ENCODE results near the gene OTULIN. TPM values are rescaled to one million over a fixed set of nuclear protein-coding genes. Genes with fewer than 3 reads are reported as not detected.

Gene OTULIN
- total and polyA plus RNA-seq, 4 donors: 8.6 to 60.4 (median 30.6) TPM

GRCh38 chr5:14696057-14696456 is 31.5 kb downstream of the OTULIN start:
- WGBS, 2 donors: 37 to 40% methylated on average over 1 of the region's 1 CpG
- no peak for ATAC-seq (ENCODE audit: low FRiP score)
- intact Hi-C loops (cut with DNase I): no loop called here

GRCh38 chr5:14696851-14697250 is 32.3 kb downstream of the OTULIN start:
- no peak for ATAC-seq (ENCODE audit: low FRiP score)

More at GRCh38 chr5:14696057-14696456, 31.5 kb downstream of the OTULIN start:
- H3K36me3 ChIP-seq (ENCODE audit: control insufficient read depth in 1 of 2, insufficient read depth in 2 of 2, low read length in 1 of 2): peaks cover 0 to 5% of the 10 kb centered on the region in 2 donors
- no peak overlapping the region for H3K4me3 ChIP-seq (ENCODE audit: low read length in 2 of 2)
- no peaks in the 10 kb centered on the region for H3K27me3 ChIP-seq (ENCODE audit: control insufficient read depth in 1 of 2, insufficient read depth in 2 of 2, low read length in 1 of 2)
- peaks cover 4 to 10% of the 10 kb centered on the region in 2 donors for H3K4me1 ChIP-seq (ENCODE audit: control insufficient read depth in 1 of 2, insufficient read depth in 2 of 2, low read length in 2 of 2)
- no peaks in the 10 kb centered on the region for H3K9me3 ChIP-seq (ENCODE audit: control insufficient read depth, low read length)
- H3K27ac ChIP-seq (ENCODE audit: low read depth in 1 of 2, low read length in 2 of 2): no peak overlapping the region
- DNase-seq: no peak

DNA sequence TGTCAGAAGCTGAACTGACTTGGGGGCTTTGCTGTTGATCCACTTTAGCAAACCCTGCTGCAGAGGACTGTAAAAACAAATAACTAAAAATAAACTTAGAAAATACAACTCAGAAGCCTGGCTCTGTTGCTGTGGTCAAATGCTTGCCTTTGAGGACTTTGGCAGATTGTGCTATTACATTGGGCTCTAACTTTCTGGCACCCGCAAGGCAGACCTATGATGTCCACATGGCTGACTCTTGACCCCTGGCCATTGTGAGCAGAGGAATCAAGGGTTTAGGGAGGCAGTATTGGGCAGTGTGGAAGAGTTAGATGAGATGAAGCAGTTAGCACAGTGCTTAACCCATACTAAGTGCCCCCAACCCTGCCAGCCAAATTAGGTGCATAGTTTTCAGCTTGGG is 34.0 kb downstream of the OTULIN start:
- Histone ChIP-seq H3K36me3 (ENCODE audit: control insufficient read depth in 1 of 2, insufficient read depth in 2 of 2, low read length in 1 of 2) (peaks cover 0 to under 1% of the 10 kb centered on the region in 2 donors), H3K27me3 (ENCODE audit: control insufficient read depth in 1 of 2, insufficient read depth in 2 of 2, low read length in 1 of 2) (no peaks in the 10 kb centered on the region), H3K4me1 (ENCODE audit: control insufficient read depth in 1 of 2, insufficient read depth in 2 of 2, low read length in 2 of 2) (peaks cover 2 to 10% of the 10 kb centered on the region in 2 donors), H3K4me3 (ENCODE audit: low read length in 2 of 2) (no peak overlapping the region), H3K9me3 (ENCODE audit: control insufficient read depth, low read length) (no peaks in the 10 kb centered on the region), H3K27ac (ENCODE audit: low read depth in 1 of 2, low read length in 2 of 2) (peak overlapping the region; percentile 58 to 60)
- ATAC-seq (ENCODE audit: low FRiP score) (peak; percentile 59), DNase-seq (no peak)
- intact Hi-C loops (cut with DNase I): no loop called here
- 0 to 7% methylated on average over 1 of the region's 1 CpG for WGBS, 2 donors

More at GRCh38 chr5:14696851-14697250, 32.3 kb downstream of the OTULIN start:
- peaks cover 0 to 5% of the 10 kb centered on the region in 2 donors for H3K36me3 ChIP-seq (ENCODE audit: control insufficient read depth in 1 of 2, insufficient read depth in 2 of 2, low read length in 1 of 2)
- H3K27ac ChIP-seq (ENCODE audit: low read depth in 1 of 2, low read length in 2 of 2): no peak overlapping the region
- 93 to 97% methylated on average over 3 of the region's 3 CpGs for WGBS, 2 donors
- H3K9me3 ChIP-seq (ENCODE audit: control insufficient read depth, low read length): no peaks in the 10 kb centered on the region
- intact Hi-C loops (cut with DNase I): no loop called here
- peaks cover 2 to 10% of the 10 kb centered on the region in 2 donors for H3K4me1 ChIP-seq (ENCODE audit: control insufficient read depth in 1 of 2, insufficient read depth in 2 of 2, low read length in 2 of 2)
- DNase-seq: no peak
- H3K4me3 ChIP-seq (ENCODE audit: low read length in 2 of 2): no peak overlapping the region
- H3K27me3 ChIP-seq (ENCODE audit: control insufficient read depth in 1 of 2, insufficient read depth in 2 of 2, low read length in 1 of 2): no peaks in the 10 kb centered on the region

DNA sequence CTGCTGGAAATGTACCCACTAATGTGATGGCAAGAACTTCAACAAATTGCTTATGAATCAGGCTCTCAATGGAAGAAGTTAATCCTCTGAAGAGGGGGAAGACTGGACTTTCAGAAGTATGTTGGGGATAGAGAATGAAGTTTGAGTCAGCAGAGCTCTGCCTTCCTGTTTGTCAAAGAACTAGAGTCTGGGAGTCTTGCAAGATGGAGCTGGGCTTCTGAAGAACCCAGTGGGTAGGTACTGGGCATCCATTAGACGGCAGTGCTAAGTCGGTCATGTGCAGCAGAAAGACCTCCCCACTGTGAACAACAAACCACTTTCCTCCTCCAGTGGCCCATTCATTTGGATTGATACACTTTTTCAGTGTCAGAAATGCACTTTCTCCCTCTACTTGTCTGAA is 34.6 kb downstream of the OTULIN start:
- 92 to 97% methylated on average over 2 of the region's 2 CpGs for WGBS, 2 donors
- ATAC-seq (ENCODE audit: low FRiP score) (no peak), DNase-seq (no peak)
- Histone ChIP-seq H3K4me3 (ENCODE audit: low read length in 2 of 2) (no peak overlapping the region), H3K4me1 (ENCODE audit: control insufficient read depth in 1 of 2, insufficient read depth in 2 of 2, low read length in 2 of 2) (peaks cover 2 to 10% of the 10 kb centered on the region in 2 donors), H3K27ac (ENCODE audit: low read depth in 1 of 2, low read length in 2 of 2) (peak overlapping the region in 1 of 2 donors; percentile 26), H3K36me3 (ENCODE audit: control insufficient read depth in 1 of 2, insufficient read depth in 2 of 2, low read length in 1 of 2) (peaks cover 0 to 2% of the 10 kb centered on the region in 2 donors), H3K27me3 (ENCODE audit: control insufficient read depth in 1 of 2, insufficient read depth in 2 of 2, low read length in 1 of 2) (no peaks in the 10 kb centered on the region), H3K9me3 (ENCODE audit: control insufficient read depth, low read length) (no peaks in the 10 kb centered on the region)
- intact Hi-C loops (cut with DNase I): no loop called here

GRCh38 chr5:14699807-14700400 is 35.4 kb downstream of the OTULIN start:
- WGBS, 2 donors: 78 to 79% methylated on average over 8 of the region's 8 CpGs
- DNase-seq (no peak), ATAC-seq (ENCODE audit: low FRiP score) (no peak)
- no peak overlapping the region for H3K27ac ChIP-seq (ENCODE audit: low read depth in 1 of 2, low read length in 2 of 2)
- H3K4me3 ChIP-seq (ENCODE audit: low read length in 2 of 2): no peak overlapping the region
- no peaks in the 10 kb centered on the region for H3K27me3 ChIP-seq (ENCODE audit: control insufficient read depth in 1 of 2, insufficient read depth in 2 of 2, low read length in 1 of 2)
- no peaks in the 10 kb centered on the region for H3K9me3 ChIP-seq (ENCODE audit: control insufficient read depth, low read length)
- H3K36me3 ChIP-seq (ENCODE audit: control insufficient read depth in 1 of 2, insufficient read depth in 2 of 2, low read length in 1 of 2): peaks cover 0 to 2% of the 10 kb centered on the region in 2 donors
- intact Hi-C loops (cut with DNase I): no loop called here
- peaks cover 2 to 10% of the 10 kb centered on the region in 2 donors for H3K4me1 ChIP-seq (ENCODE audit: control insufficient read depth in 1 of 2, insufficient read depth in 2 of 2, low read length in 2 of 2)

DNA sequence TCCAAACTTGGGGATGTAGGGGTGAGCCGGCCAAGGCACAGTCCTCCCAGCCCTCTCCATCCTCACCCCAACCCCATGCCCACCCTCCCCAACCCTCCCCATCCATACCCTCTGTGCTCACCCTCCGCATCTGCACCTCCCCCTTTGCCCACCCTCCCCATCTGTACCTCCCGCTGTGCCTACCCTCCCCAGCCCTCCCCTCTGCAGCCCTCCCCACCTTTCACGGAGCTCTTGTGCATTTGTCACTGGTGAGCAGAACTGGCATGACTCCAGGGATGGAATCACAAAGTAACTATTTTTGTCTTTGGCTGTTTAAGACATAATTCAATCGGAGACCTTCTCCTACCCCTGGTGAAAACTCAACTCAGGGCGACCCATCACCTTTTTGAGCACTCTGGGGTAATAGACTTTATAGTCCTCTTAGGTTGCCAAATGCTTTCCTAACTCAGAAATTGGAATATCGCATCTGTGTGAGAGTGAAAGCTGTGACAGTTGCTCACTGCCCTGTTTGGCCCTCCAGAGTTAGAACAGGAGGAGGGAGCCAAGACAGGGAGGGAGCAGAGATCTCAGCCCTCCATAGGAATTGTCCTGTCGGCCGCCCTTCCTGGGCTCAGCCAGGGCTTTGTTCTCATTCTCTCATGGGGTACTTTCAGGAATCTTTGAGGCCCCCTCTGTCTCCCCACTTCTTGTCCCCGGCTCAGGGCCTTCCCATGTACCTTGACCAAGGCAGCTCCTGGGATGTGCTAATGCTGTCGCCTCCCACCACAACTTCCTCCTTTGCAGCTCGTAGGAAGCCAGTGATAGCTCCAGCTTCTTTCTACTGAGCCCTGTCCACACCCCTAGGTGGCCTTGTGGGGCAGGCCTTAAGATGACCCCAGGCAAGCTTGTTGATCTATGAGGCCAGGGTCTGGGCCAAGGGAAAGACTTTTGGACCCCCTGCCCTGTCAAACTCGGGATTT is 36.2 kb downstream of the OTULIN start:
- Histone ChIP-seq H3K4me3 (ENCODE audit: low read length in 2 of 2) (no peak overlapping the region), H3K36me3 (ENCODE audit: control insufficient read depth in 1 of 2, insufficient read depth in 2 of 2, low read length in 1 of 2) (peaks cover 0 to 2% of the 10 kb centered on the region in 2 donors), H3K4me1 (ENCODE audit: control insufficient read depth in 1 of 2, insufficient read depth in 2 of 2, low read length in 2 of 2) (peaks cover 2 to 10% of the 10 kb centered on the region in 2 donors), H3K27ac (ENCODE audit: low read depth in 1 of 2, low read length in 2 of 2) (peak overlapping the region in 1 of 2 donors; percentile 3), H3K9me3 (ENCODE audit: control insufficient read depth, low read length) (no peaks in the 10 kb centered on the region), H3K27me3 (ENCODE audit: control insufficient read depth in 1 of 2, insufficient read depth in 2 of 2, low read length in 1 of 2) (no peaks in the 10 kb centered on the region)
- intact Hi-C loops (cut with DNase I): no loop called here
- 35 to 40% methylated on average over 13 of the region's 13 CpGs for WGBS, 2 donors
- no peak for DNase-seq
- no peak for ATAC-seq (ENCODE audit: low FRiP score)

GRCh38 chr5:14701556-14701955 is 37.0 kb downstream of the OTULIN start:
- ATAC-seq (ENCODE audit: low FRiP score): no peak

GRCh38 chr5:14702238-14702839 is 37.8 kb downstream of the OTULIN start:
- no peak for ATAC-seq (ENCODE audit: low FRiP score)
- H3K4me3 ChIP-seq (ENCODE audit: low read length in 2 of 2): no peak overlapping the region

More at GRCh38 chr5:14701556-14701955, 37.0 kb downstream of the OTULIN start:
- no peak for DNase-seq
- Histone ChIP-seq H3K36me3 (ENCODE audit: control insufficient read depth in 1 of 2, insufficient read depth in 2 of 2, low read length in 1 of 2) (peaks cover 0 to 2% of the 10 kb centered on the region in 2 donors), H3K27me3 (ENCODE audit: control insufficient read depth in 1 of 2, insufficient read depth in 2 of 2, low read length in 1 of 2) (no peaks in the 10 kb centered on the region), H3K27ac (ENCODE audit: low read depth in 1 of 2, low read length in 2 of 2) (no peak overlapping the region), H3K9me3 (ENCODE audit: control insufficient read depth, low read length) (no peaks in the 10 kb centered on the region), H3K4me3 (ENCODE audit: low read length in 2 of 2) (no peak overlapping the region), H3K4me1 (ENCODE audit: control insufficient read depth in 1 of 2, insufficient read depth in 2 of 2, low read length in 2 of 2) (peaks cover 2 to 10% of the 10 kb centered on the region in 2 donors)
- WGBS, 2 donors: 94 to 95% methylated on average over 10 of the region's 10 CpGs
- intact Hi-C loops (cut with DNase I): no loop called here

More at GRCh38 chr5:14702238-14702839, 37.8 kb downstream of the OTULIN start:
- intact Hi-C loops (cut with DNase I): no loop called here
- Histone ChIP-seq H3K27ac (ENCODE audit: low read depth in 1 of 2, low read length in 2 of 2) (no peak overlapping the region), H3K27me3 (ENCODE audit: control insufficient read depth in 1 of 2, insufficient read depth in 2 of 2, low read length in 1 of 2) (no peaks in the 10 kb centered on the region), H3K36me3 (ENCODE audit: control insufficient read depth in 1 of 2, insufficient read depth in 2 of 2, low read length in 1 of 2) (peaks cover 0 to 2% of the 10 kb centered on the region in 2 donors), H3K4me1 (ENCODE audit: control insufficient read depth in 1 of 2, insufficient read depth in 2 of 2, low read length in 2 of 2) (peaks cover 4 to 10% of the 10 kb centered on the region in 2 donors), H3K9me3 (ENCODE audit: control insufficient read depth, low read length) (no peaks in the 10 kb centered on the region)
- no peak for DNase-seq
- 73 to 76% methylated on average over 11 of the region's 11 CpGs for WGBS, 2 donors

All from aorta (tissue), 5 donors.